Natural killer cell treated with Interleukin-12 subunit alpha and Interleukin-12 subunit beta and Interleukin-15 and Interleukin-18, amount 100 ng/mL, for 72 hours (primary cell): ENCODE data around the gene ZSCAN21. TPM values are rescaled to one million over a fixed set of nuclear protein-coding genes. Genes with fewer than 3 reads are reported as not detected.

Experiments used
- ATAC-seq, 2 donors: fragments of 150-1000 bp; cut with Tn5 transposase in 1 of 2; sonication (Bioruptor Pico), chemical (Tn5 transposase) in 1 of 2; 2 replicates each; pipeline ENCODE4 v1.10.0; 2021
- DNase-seq: peaks from one replicate; pipeline ENCODE4 v3.0.0; 2022; ENCODE audit warnings: low spot score
- H3K27ac Mint-ChIP-seq, 2 donors: 1 replicate in 1 of 2; 2 replicates in 1 of 2; pipeline ENCODE4 v1.8.0; 2022; ENCODE audit warnings: mixed read lengths in 2 of 2, mild to moderate bottlenecking in 1 of 2, moderate library complexity in 1 of 2
- H3K27me3 Mint-ChIP-seq, 2 donors: 1 replicate in 1 of 2; 2 replicates in 1 of 2; pipeline ENCODE4 v1.8.0; 2022; ENCODE audit warnings: mixed read lengths in 2 of 2
- H3K36me3 Mint-ChIP-seq: one replicate; pipeline ENCODE4 v1.8.0; 2022; ENCODE audit warnings: mixed read lengths
- H3K4me1 Mint-ChIP-seq, 2 donors: 1 replicate in 1 of 2; 2 replicates in 1 of 2; pipeline ENCODE4 v1.8.0; 2022; ENCODE audit warnings: low read depth in 2 of 2, mixed read lengths in 2 of 2, mild to moderate bottlenecking in 1 of 2
- H3K4me3 Mint-ChIP-seq: one replicate; pipeline ENCODE4 v1.8.0; 2022; ENCODE audit warnings: mixed read lengths
- H3K9me3 Mint-ChIP-seq: 2 replicates; pipeline ENCODE4 v1.8.0; 2022; ENCODE audit warnings: mixed read lengths
- total RNA-seq, 2 donors: library from RNA; stranded (reverse); gene quantifications; one replicate each; pipeline ENCODE4 v1.2.3, GENCODE V29; 2022

ZSCAN21 gene
- total RNA-seq, 2 donors from 2014 or later: 8.7 to 11.0 TPM

DNA sequence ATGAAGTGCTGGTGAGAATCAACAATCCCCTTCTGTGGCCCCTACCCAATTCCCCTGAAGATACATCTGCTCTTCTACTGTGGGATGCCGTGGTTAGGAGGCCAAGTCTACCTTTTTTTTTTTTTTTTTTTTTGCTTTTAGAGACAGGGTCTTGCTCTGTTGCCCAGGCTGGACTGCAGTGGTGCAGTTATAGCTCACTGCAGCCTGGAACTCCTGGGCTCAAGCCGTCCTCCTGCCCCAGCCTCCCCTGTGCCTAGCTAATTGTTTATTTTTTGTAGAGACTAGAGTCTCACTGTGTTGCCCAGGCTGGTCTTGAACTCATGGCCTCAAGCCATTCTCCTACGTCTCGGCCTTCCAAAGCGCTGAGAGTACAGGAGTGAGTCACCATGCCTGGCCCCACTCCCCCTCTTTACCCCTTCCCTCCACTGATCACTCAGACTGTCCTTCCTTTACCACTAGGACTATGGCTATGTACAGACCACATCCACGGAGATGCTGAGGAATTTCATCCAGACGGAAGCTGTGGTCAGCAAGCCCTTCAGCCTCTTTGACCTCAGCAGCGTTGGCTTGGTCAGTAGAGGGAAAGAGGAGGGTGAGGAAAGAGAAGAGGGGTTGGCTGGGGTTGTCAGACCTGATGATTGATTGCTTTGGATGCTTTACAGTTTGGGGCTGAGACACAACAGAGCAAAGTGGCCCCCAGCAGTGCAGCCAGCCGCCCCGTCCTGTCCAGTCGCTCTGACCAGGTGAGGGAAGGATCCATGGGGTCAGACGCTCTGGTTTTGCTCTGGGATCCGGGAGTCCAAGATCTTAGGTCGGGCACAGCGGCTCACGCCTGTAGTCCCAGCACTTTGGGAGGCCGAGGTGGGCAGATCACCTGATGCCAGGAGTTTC lies 53.6 kb downstream of the ZSCAN21 start:
- peak overlapping the region; percentile 92 to 93 for H3K27ac Mint-ChIP-seq

GRCh38 chr7:100105534-100105933 lies 56.0 kb downstream of the ZSCAN21 start:
- Mint-ChIP-seq H3K36me3 (no peaks in the 10 kb centered on the region), H3K9me3 (no peaks in the 10 kb centered on the region), H3K4me3 (no peak overlapping the region), H3K27me3 (no peaks in the 10 kb centered on the region), H3K27ac (no peak overlapping the region), H3K4me1 (peaks cover 9 to 13% of the 10 kb centered on the region in 2 donors)
- no peak for ATAC-seq
- DNase-seq: no peak

More for the DNA sequence above, 53.6 kb downstream of the ZSCAN21 start:
- no peaks in the 10 kb centered on the region for H3K9me3 Mint-ChIP-seq
- DNase-seq: no peak
- H3K4me3 Mint-ChIP-seq: peak overlapping the region; percentile 88
- ATAC-seq: no peak
- no peaks in the 10 kb centered on the region for H3K27me3 Mint-ChIP-seq
- H3K36me3 Mint-ChIP-seq: peaks cover 21% of the 10 kb centered on the region
- peaks cover 30% of the 10 kb centered on the region in 2 donors for H3K4me1 Mint-ChIP-seq

DNA sequence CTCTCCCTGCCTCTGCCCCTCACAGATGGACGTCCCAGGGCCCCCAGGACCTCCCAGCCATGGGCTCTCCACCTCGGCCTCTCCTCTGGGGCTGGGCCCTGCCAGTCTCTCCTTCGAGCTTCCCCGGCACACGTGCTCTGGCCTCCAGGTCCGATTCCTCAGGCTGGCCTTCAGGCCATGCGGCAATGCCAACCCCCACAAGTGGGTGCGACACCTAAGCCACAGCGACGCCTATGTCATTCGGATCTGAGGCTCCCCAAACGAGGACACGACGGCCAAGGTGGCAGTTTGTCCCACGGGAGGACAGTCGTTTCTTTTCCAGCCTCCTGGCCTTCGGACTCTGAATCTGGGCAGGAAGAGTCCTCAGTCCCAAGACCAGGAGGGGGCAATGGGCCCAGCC lies 57.1 kb downstream of the ZSCAN21 start:
- H3K27ac Mint-ChIP-seq: no peak overlapping the region
- ATAC-seq (no peak), DNase-seq (no peak)
- H3K4me1 Mint-ChIP-seq: peaks cover 5 to 9% of the 10 kb centered on the region in 2 donors
- H3K4me3 Mint-ChIP-seq: no peak overlapping the region
- H3K36me3 Mint-ChIP-seq: no peaks in the 10 kb centered on the region
- H3K27me3 Mint-ChIP-seq: no peaks in the 10 kb centered on the region
- H3K9me3 Mint-ChIP-seq: no peaks in the 10 kb centered on the region

- DNase-seq: no peak
- Mint-ChIP-seq H3K4me3 (no peak overlapping the region), H3K27me3 (no peaks in the 10 kb centered on the region), H3K9me3 (no peaks in the 10 kb centered on the region), H3K4me1 (peaks cover 5 to 9% of the 10 kb centered on the region in 2 donors), H3K36me3 (no peaks in the 10 kb centered on the region), H3K27ac (no peak overlapping the region)
- no peak for ATAC-seq
These were observed 57.7 kb downstream of the ZSCAN21 start for GRCh38 chr7:100107125-100107737.

DNA sequence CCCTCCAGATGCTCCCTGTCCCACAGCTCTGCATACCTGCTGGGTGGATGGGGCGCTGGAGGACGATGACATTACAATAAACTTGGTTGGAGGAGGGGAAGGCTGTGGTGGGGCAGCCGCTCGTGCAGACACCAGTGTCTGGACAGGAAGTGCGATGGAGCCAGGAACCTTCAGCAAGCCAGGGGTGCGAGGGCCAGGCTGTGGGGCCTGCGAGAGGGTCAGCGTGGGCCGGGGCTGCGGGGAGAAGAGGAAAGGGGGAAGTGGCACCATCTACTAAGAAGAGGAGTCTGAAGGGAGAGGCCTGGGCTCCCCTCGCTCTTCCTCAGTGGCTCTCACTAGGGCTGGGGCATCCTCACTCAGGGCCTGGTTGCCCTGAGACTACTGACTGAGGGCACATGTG lies 58.3 kb downstream of the ZSCAN21 start:
- Mint-ChIP-seq H3K4me3 (no peak overlapping the region), H3K27ac (no peak overlapping the region)

DNA sequence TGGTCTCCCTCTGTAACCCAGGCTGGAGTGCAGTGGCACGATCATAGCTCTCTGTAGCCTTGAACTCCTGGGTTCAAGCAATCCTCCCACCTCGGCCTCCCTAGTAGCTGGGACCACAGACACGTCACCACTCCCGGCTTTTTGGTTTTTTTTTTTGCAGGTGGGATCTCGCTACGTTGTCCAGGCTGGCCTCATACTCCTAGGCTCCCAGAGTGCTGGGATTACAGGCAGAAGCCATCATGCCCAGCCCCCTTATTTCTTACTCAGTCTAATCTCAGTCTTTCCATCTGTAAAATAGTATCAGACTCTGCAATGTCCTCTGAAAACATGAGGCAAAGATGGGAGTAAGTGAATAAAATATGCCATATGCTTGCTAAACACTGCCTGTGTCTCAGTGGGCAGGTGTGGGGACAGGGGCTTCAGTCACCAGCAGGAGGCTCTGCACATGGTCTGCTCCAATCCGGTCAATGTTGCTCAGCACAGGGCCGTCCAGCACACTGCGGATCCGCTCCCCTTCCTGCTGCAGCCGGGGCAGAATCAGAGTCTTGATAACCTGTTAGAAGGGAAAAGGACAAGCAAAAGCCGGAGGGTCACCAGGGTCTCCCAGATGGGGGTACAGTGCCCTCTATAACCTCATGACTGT lies 60.1 kb downstream of the ZSCAN21 start:
- no peak overlapping the region for H3K4me3 Mint-ChIP-seq

More for the DNA sequence above, 58.3 kb downstream of the ZSCAN21 start:
- DNase-seq: no peak
- Mint-ChIP-seq H3K27me3 (no peaks in the 10 kb centered on the region), H3K36me3 (no peaks in the 10 kb centered on the region), H3K4me1 (peaks cover 0 to 5% of the 10 kb centered on the region in 2 donors), H3K9me3 (no peaks in the 10 kb centered on the region)
- ATAC-seq: no peak

DNA sequence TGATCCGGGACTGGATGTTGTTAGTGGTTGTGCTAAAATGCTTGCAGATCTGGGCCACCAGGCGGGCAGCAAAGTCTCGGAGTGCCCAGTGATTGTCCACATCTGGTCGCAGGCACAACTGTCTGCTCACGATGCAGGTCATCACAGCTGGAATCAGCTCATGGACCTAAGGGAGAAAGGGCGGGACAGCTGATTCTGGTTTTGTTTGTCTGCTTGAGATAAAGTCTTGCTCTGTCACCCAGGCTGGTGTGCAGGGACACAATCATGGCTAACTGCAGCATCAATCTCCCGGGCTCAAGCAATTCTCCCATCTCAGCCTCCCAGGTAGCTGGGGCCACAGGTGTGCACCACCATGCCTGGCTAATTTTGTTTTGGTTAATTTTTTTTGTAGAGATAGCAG lies 61.6 kb downstream of the ZSCAN21 start:
- H3K4me1 Mint-ChIP-seq: peaks cover 0 to 8% of the 10 kb centered on the region in 2 donors
- no peak overlapping the region for H3K27ac Mint-ChIP-seq
- no peak for DNase-seq

More for the DNA sequence above, 60.1 kb downstream of the ZSCAN21 start:
- Mint-ChIP-seq H3K9me3 (no peaks in the 10 kb centered on the region), H3K4me1 (peaks cover 0 to 3% of the 10 kb centered on the region in 2 donors), H3K36me3 (no peaks in the 10 kb centered on the region), H3K27me3 (no peaks in the 10 kb centered on the region), H3K27ac (no peak overlapping the region)
- ATAC-seq (no peak), DNase-seq (no peak)

GRCh38 chr7:100111914-100112313 lies 62.3 kb downstream of the ZSCAN21 start:
- no peak overlapping the region for H3K4me3 Mint-ChIP-seq
- H3K4me1 Mint-ChIP-seq: peaks cover 0 to 11% of the 10 kb centered on the region in 2 donors
- H3K27me3 Mint-ChIP-seq: no peaks in the 10 kb centered on the region
- ATAC-seq: no peak
- no peak for DNase-seq
- no peak overlapping the region for H3K27ac Mint-ChIP-seq
- no peaks in the 10 kb centered on the region for H3K36me3 Mint-ChIP-seq
- no peaks in the 10 kb centered on the region for H3K9me3 Mint-ChIP-seq

More for the DNA sequence above, 61.6 kb downstream of the ZSCAN21 start:
- Mint-ChIP-seq H3K36me3 (no peaks in the 10 kb centered on the region), H3K4me3 (no peak overlapping the region), H3K9me3 (no peaks in the 10 kb centered on the region), H3K27me3 (no peaks in the 10 kb centered on the region)
- no peak for ATAC-seq

Other genes starting within 250 kb of the ZSCAN21 start
- not detected for gene CYP3A43, start 221.8 kb upstream of the ZSCAN21 start, total RNA-seq
- gene OR2AE1, start 172.7 kb upstream of the ZSCAN21 start, total RNA-seq: under 1 TPM in 1 of 2 donors, not detected in 1; 0.36 TPM
- gene TRIM4, start 130.2 kb upstream of the ZSCAN21 start, total RNA-seq: 10 to 100 TPM; 29.9 to 30.8 TPM
- not detected for gene GJC3, start 120.2 kb upstream of the ZSCAN21 start, total RNA-seq
- gene AZGP1, start 73.7 kb upstream of the ZSCAN21 start, total RNA-seq: not detected
- 10 to 100 TPM; 64.9 to 70.6 TPM for gene ZKSCAN1, start 34.2 kb upstream of the ZSCAN21 start, total RNA-seq
- 10 to 100 TPM; 19.6 to 33.6 TPM for gene ZNF3, start 31.9 kb downstream of the ZSCAN21 start, total RNA-seq
- 10 to 100 TPM; 81.8 to 88.8 TPM for gene COPS6, start 39.2 kb downstream of the ZSCAN21 start, total RNA-seq
- gene MCM7, start 51.6 kb downstream of the ZSCAN21 start, total RNA-seq: 100 to 1,000 TPM; 248 to 526 TPM
- gene AP4M1, start 51.9 kb downstream of the ZSCAN21 start, total RNA-seq: 10 to 100 TPM in 1 of 2 donors, 1 to 10 TPM in 1; 8.9 to 16.9 TPM
- gene TAF6, start 69.6 kb downstream of the ZSCAN21 start, total RNA-seq: 10 to 100 TPM; 46.3 to 69.1 TPM
- gene CNPY4, start 69.9 kb downstream of the ZSCAN21 start, total RNA-seq: 10 to 100 TPM; 17.5 to 19.1 TPM
- 1 to 10 TPM; 3.4 to 6.5 TPM for gene MBLAC1, start 77.2 kb downstream of the ZSCAN21 start, total RNA-seq
- 100 to 1,000 TPM; 124 to 145 TPM for gene LAMTOR4, start 99.1 kb downstream of the ZSCAN21 start, total RNA-seq
- 10 to 100 TPM; 46.2 to 52.7 TPM for gene TRAPPC14, start 108.9 kb downstream of the ZSCAN21 start, total RNA-seq
- gene GAL3ST4, start 118.8 kb downstream of the ZSCAN21 start, total RNA-seq: 1 to 10 TPM in 1 of 2 donors, under 1 TPM in 1; 0.57 to 1.1 TPM
- 1 to 10 TPM; 2.6 to 2.7 TPM for gene GPC2, start 127.6 kb downstream of the ZSCAN21 start, total RNA-seq
- gene STAG3, start 128.1 kb downstream of the ZSCAN21 start, total RNA-seq: 10 to 100 TPM; 13.7 to 24.4 TPM
- gene PVRIG, start 170.2 kb downstream of the ZSCAN21 start, total RNA-seq: 10 to 100 TPM; 32.2 to 43.9 TPM